ENCODE results near the gene EHMT1.
"Not testable (repeated sequence)": the region's sequence is repeated elsewhere in the genome, so short reads cannot be mapped to it uniquely, and the experiment has no call there.

Gene EHMT1

GRCh38 chr9:137590469-137591383, 28.1 kb upstream of the EHMT1 start, which contains the start of gene ZMYND19:
Gene ZMYND19 (minus strand): TSS chr9:137590512. CDS start chr9:137590263, 249 bp downstream.
- peak within 1 kb of the TSS; percentile 100 for H3K4me2 ChIP-seq (ENCODE audit: low read depth, low read length)
- no peaks in the 10 kb centered on the region for H3K9me2 ChIP-seq (replicated peaks; ENCODE audit: insufficient read depth, low read length)
- H2AFZ ChIP-seq (ENCODE audit: low read length): peak within 1 kb of the TSS; percentile 82
- H3K4me3 ChIP-seq (ENCODE audit: low read length): peak within 1 kb of the TSS; percentile 93
- no peaks in the 10 kb centered on the region for H3K27me3 ChIP-seq (replicated peaks; ENCODE audit: insufficient read depth, low read length)
- peak within 1 kb of the TSS; percentile 87 for H3K9ac ChIP-seq (ENCODE audit: low read length)
- no peaks in the 10 kb centered on the region; the same call in 1 of the 2 replicates for H4K20me1 ChIP-seq (ENCODE audit: insufficient read depth, low read length)
- no peaks in the 10 kb centered on the region for H3F3A ChIP-seq (ENCODE audit: insufficient read depth, low read length)
- H3K4me1 ChIP-seq (ENCODE audit: low read length): peaks cover 6% of the 10 kb centered on the region
- H3K79me2 ChIP-seq (ENCODE audit: low read length): peaks cover 36% of the 10 kb centered on the region
- no peak for TF ChIP-seq CTCF (IDR thresholded peaks at IDR 0.05; ENCODE audit: low read length)
- no peak for TF ChIP-seq EZH2 (optimal IDR thresholded peaks at IDR 0.05; ENCODE audit: low read depth, low read length)
- TF ChIP-seq EZH2phosphoT487 (IDR thresholded peaks at IDR 0.05; ENCODE audit: low read length): no peak
- DNase-seq: peak; percentile 87
- H3K9me3 ChIP-seq (replicated peaks; ENCODE audit: insufficient read depth, low read length): no peaks in the 10 kb centered on the region
- peak within 1 kb of the TSS; percentile 13; the same call in 1 of the 2 replicates for H3K27ac ChIP-seq (ENCODE audit: low read length)
- H3K36me3 ChIP-seq (replicated peaks; ENCODE audit: insufficient read depth, low read length): peaks cover 6% of the 10 kb centered on the region; the same call in 1 of the 2 replicates

GRCh38 chr9:137592767-137593166, 26.0 kb upstream of the EHMT1 start:
- Histone ChIP-seq H3K9me2 (replicated peaks; ENCODE audit: insufficient read depth, low read length) (no peaks in the 10 kb centered on the region), H3K4me1 (ENCODE audit: low read length) (peaks cover 6% of the 10 kb centered on the region), H3K4me2 (ENCODE audit: low read depth, low read length) (no peak overlapping the region), H3K79me2 (ENCODE audit: low read length) (peaks cover 21% of the 10 kb centered on the region), H3K36me3 (replicated peaks; ENCODE audit: insufficient read depth, low read length) (no peaks in the 10 kb centered on the region), H4K20me1 (ENCODE audit: insufficient read depth, low read length) (no peaks in the 10 kb centered on the region; the same call in 1 of the 2 replicates), H3K9ac (ENCODE audit: low read length) (no peak overlapping the region), H3K27me3 (replicated peaks; ENCODE audit: insufficient read depth, low read length) (no peaks in the 10 kb centered on the region), H3K27ac (ENCODE audit: low read length) (no peak overlapping the region), H3F3A (ENCODE audit: insufficient read depth, low read length) (no peaks in the 10 kb centered on the region), H2AFZ (ENCODE audit: low read length) (no peak overlapping the region), H3K9me3 (replicated peaks; ENCODE audit: insufficient read depth, low read length) (no peaks in the 10 kb centered on the region), H3K4me3 (ENCODE audit: low read length) (no peak overlapping the region)
- TF ChIP-seq EZH2phosphoT487 (IDR thresholded peaks at IDR 0.05; ENCODE audit: low read length) (no peak), CTCF (IDR thresholded peaks at IDR 0.05; ENCODE audit: low read length) (no peak), EZH2 (optimal IDR thresholded peaks at IDR 0.05; ENCODE audit: low read depth, low read length) (no peak)
- no peak for DNase-seq

GRCh38 chr9:137593176-137593575, 25.6 kb upstream of the EHMT1 start:
- Histone ChIP-seq H3K27me3 (replicated peaks; ENCODE audit: insufficient read depth, low read length) (no peaks in the 10 kb centered on the region), H3K9me3 (replicated peaks; ENCODE audit: insufficient read depth, low read length) (no peaks in the 10 kb centered on the region), H3K79me2 (ENCODE audit: low read length) (peaks cover 17% of the 10 kb centered on the region), H2AFZ (ENCODE audit: low read length) (no peak overlapping the region), H3K9me2 (replicated peaks; ENCODE audit: insufficient read depth, low read length) (no peaks in the 10 kb centered on the region), H3K4me2 (ENCODE audit: low read depth, low read length) (no peak overlapping the region), H3K9ac (ENCODE audit: low read length) (no peak overlapping the region), H3K27ac (ENCODE audit: low read length) (no peak overlapping the region), H3F3A (ENCODE audit: insufficient read depth, low read length) (no peaks in the 10 kb centered on the region), H4K20me1 (ENCODE audit: insufficient read depth, low read length) (no peaks in the 10 kb centered on the region; the same call in 1 of the 2 replicates), H3K4me1 (ENCODE audit: low read length) (peaks cover 6% of the 10 kb centered on the region), H3K36me3 (replicated peaks; ENCODE audit: insufficient read depth, low read length) (no peaks in the 10 kb centered on the region), H3K4me3 (ENCODE audit: low read length) (no peak overlapping the region)
- TF ChIP-seq EZH2phosphoT487 (IDR thresholded peaks at IDR 0.05; ENCODE audit: low read length): no peak
- TF ChIP-seq EZH2 (optimal IDR thresholded peaks at IDR 0.05; ENCODE audit: low read depth, low read length): no peak
- no peak for TF ChIP-seq CTCF (IDR thresholded peaks at IDR 0.05; ENCODE audit: low read length)
- DNase-seq: no peak

- H3K27me3 ChIP-seq (replicated peaks; ENCODE audit: insufficient read depth, low read length); H3K4me2 ChIP-seq (ENCODE audit: low read depth, low read length); H3K4me3 ChIP-seq (ENCODE audit: low read length); H3K36me3 ChIP-seq (replicated peaks; ENCODE audit: insufficient read depth, low read length); H3K27ac ChIP-seq (ENCODE audit: low read length); DNase-seq; H4K20me1 ChIP-seq (ENCODE audit: insufficient read depth, low read length); H2AFZ ChIP-seq (ENCODE audit: low read length); H3K79me2 ChIP-seq (ENCODE audit: low read length); H3K9ac ChIP-seq (ENCODE audit: low read length); H3K9me2 ChIP-seq (replicated peaks; ENCODE audit: insufficient read depth, low read length); H3K4me1 ChIP-seq (ENCODE audit: low read length); H3K9me3 ChIP-seq (replicated peaks; ENCODE audit: insufficient read depth, low read length); H3F3A ChIP-seq (ENCODE audit: insufficient read depth, low read length): not testable (repeated sequence)
Measured at GRCh38 chr9:137596577-137596976, 22.2 kb upstream of the EHMT1 start.

Measured in MM.1S (cell line).